Measurements from ENCODE around the gene KRT74. TPM values are rescaled to one million over a fixed set of nuclear protein-coding genes. Genes with fewer than 3 reads are reported as not detected.

KRT74 gene
- polyA plus RNA-seq (ENCODE audit: insufficient read length), result not detected
- long read RNA-seq, donor 1, result 0 reads
- long read RNA-seq, donor 2, result 0 reads
- long read RNA-seq, donor 3, result 0 reads
- long read RNA-seq, donor 4, result 0 reads
- long read RNA-seq, donor 5, result 0 reads
- long read RNA-seq, donor 6, result 0 reads
- long read RNA-seq, donor 7, result 0 reads
- long read RNA-seq, donor 8, result 0 reads

DNA sequence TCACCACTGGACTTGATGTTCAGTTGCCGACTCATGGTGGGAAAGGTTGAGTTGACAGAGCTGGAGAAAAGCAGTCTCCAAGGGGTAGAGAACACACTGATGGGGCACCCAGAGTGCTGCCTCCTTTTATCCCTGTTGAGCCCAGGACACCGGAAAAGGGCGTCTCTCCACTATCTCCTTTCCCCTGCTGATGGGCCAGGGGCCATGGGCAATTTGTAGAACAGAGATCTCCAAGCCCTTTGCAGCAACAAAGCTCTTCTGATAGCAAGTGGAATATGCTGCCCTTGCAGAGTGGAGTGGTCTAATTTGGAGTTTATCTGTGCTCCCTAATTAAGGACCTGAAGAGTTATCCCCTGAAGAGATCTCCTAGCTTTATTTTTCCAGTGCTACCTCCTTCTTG is at the start of gene KRT74:
Gene KRT74, minus strand, starts transcription at position 101 of the 400 bp plus-strand sequence. Its CDS starts 66 bp downstream, at position 35.
- DNase-seq, result no peak

DNA sequence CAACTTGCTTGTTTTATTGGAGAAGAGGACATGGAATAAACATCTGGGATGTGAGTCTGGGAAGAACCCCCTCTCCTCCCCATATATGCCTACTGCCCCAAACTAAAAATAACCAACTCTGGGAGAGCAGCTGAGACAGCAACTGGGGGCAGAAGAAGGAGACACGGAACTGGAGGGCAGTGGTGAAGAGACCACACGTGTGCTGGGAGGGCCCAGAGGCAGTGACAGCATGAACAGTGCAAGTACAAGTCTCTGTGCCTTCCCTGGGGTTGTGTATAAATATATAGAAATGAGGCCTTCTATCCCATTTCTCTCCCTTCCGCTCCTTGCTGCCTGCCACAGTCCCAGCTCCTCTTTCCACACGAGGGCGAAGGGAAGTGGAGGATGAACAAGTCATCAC is 48.7 kb upstream of the KRT74 start:
- no peak for DNase-seq

GRCh38 chr12:52618866-52619265 is 45.2 kb upstream of the KRT74 start:
- DNase-seq, result no peak

- no peak for DNase-seq
Observed at GRCh38 chr12:52618216-52618615, 44.6 kb upstream of the KRT74 start, which contains the start of gene KRT73. KRT73 (minus strand) TSS chr12:52618559; CDS start chr12:52618524, 35 bp downstream.

DNA sequence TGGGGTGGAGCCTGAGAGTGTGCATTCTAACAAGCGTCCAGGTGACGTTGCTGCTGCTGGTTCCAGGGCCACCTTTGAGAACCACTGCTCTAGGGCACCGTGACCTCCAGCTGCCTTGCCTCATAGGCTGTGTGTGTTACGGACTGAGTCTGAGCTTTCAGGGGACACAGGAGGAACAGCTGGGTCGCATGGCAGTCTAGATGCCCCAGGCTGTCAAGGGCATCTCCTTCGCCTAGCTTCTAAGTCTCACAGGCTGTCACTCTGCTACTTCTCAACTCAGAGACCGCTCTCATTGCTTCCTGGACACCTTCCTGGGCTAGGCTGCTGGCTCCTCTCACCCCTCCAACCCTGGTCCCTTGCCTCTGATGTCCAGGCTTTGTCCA is 43.8 kb upstream of the KRT74 start:
- no peak for DNase-seq

- DNase-seq, result no peak
Observed at GRCh38 chr12:52616680-52617402, 43.2 kb upstream of the KRT74 start.

- DNase-seq, result no peak
Observed at GRCh38 chr12:52615912-52616311, 42.3 kb upstream of the KRT74 start.

- DNase-seq, result no peak
Observed at GRCh38 chr12:52615208-52615868, 41.7 kb upstream of the KRT74 start.

DNA sequence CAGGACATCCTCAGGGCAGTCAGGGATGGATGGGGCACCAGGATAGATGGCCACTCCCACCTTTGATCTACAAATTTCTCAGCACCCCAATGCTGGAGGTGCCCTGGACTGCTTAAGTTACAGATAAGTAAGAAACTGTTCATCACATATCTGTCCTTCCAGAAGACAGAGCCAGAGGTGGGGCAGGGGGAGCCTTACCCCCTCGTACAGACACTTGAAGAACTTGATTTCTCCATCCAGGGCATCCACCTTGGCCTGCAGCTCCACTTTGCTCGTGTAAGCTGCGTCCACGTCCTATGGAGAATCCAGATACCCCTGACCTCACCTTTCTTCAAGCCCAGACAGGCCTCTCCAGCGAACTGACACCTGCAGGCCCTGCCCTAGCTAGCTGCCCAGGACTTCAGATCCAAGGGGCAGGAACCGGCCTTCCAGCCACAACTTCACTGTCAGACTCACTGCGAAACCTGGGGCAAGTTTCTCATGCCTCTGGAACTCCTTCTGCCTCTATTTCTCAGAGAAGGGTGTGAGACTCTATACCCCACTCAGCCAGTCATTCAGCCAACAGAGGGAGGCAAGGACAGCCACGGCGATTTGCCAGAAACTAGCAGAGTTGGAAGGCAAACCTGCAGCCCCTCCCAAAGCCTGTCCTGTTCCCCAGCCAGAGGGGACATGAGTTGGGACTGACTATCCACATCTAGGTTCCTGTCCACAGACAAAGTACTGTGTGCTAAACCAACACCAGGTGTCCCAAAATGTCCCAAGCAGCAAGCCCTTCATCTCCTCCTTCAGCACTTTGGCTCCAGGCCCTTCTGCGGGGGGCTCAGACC is 41.0 kb upstream of the KRT74 start:
- no peak for DNase-seq

GRCh38 chr12:52613384-52614030 is 39.9 kb upstream of the KRT74 start:
- DNase-seq, result no peak

DNA sequence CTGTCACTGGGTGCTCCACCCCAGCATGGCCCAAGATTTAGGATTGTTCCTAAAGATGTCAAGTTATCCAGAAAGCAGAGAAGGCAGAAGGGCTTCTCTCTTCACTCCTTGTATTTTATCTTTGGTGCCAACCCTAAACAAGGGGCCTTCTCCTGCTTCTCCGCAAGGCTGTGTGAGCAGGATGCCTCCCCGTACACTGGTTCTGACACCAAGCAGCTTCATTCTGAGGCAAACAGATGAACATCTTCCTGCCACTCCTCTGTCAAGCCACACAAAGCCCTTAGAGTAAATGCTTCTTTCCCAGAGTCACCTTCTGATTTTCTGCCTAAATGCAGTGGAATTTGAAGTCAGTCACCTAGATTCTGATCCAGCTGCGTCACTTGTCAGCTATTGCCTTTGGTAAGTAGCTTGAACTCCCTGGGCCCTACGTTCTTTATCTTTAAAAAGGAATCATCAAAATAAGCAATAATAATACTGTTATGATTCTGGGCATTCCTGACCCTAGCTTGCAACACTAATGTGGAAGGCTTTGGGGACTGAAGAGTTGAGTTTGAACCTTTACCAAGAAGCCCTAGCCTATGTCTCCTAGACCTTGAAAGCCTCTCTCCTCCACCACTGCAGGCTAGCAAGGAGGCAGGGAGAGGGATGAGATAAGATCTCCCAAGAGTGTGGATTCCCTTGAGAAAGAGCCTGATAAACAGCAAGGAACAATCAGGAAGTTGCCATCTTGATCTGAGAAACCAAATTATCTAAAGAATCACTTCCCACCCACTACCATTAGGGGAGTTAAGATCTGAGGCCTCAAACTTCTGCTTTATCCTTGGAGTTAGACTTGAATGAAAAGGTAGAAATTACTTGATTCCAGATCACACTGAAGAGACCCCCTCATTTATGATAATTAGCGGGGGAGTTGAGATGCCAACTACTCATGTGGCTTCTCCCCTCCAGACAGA is 39.1 kb upstream of the KRT74 start:
- no peak for DNase-seq

GRCh38 chr12:52611080-52611468 is 37.4 kb upstream of the KRT74 start:
- no peak for DNase-seq

DNA sequence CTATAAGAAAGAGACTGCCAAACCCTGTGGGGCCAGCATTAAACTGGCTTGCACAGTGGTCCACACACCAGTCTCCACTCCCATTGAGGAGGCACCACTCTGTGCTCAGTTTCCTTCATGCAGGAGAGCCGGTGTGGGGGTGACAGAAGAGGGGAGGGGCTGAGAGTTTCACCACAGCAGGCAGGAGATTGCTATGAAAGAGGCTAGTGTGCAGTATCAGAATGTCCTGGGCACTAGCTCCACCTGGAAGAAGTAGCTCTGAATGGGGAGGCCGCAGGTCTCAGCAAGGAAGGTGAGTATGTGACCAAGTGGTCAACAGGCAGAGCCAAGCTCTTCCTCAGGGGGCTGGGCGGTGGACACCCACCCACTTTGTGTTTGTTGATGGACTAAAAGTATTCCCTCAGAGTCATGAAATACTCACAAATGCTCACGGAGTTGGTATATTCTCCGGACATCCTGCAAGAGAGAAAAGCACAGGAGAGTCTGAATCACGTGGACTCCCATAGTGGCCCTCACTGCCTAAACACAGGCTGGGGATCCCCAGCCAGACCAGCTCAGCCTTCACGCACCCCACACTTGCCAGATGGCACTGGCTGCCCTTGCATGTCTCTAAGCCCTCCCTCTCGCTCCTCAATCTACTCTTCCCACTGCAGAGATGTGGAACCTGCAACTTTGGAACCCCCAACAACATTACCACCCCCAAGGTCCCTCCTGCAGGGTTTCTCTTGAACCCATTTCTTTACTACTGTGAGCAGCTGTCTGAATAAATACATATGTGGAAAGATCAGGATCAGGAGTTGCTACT is 35.4 kb upstream of the KRT74 start:
- DNase-seq, result no peak

DNA sequence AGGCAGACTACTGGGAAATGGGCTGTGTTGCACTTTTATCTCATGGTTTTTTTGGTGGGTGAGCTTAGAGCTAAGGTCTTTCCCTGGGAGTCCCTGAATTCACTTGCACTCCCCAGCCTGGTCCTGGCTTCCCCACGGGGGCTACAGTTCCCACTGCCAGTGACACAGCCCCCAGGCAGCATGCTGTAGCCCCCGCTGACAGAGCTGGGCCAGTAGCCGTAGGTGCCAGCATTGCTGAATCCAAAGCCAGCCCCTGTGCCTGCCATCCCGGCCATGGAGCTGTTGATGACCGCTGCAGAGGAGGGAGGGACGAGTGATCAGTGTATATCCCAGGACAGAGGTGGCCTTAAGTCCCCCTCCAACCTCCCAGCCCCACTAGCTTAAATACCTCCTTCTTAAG is 34.5 kb upstream of the KRT74 start:
- DNase-seq, result no peak

GRCh38 chr12:52607314-52607713 is 33.7 kb upstream of the KRT74 start:
- DNase-seq, result no peak

DNA sequence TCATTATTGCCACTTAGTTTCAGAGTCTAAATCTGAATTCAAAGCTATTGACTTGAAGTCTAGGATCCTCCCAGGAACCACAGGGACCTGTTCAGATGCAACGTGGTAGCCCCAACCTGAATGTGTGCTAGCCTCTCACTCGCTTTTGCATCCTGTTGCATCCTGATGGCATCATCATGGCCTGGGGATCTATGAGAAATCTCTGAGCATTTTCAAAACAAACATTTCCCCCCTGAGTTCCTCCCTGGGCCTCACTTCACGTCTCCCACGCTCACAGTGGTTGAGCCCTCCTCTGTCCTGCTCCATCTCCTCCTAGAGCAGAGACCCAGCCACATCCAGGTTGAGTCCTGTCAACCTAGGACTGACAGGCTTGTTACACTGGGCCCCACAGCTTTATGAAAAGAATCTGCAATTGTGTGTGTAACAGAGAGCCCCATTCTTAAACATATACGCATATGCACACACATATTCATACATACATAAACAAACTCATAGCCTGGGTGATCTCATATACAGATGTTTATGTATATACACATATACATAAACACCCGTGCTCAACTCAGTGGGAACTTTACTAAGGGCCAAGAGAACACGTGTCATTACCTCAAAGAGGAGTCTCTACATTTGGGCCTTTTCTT is 33.1 kb upstream of the KRT74 start:
- DNase-seq, result no peak

DNA sequence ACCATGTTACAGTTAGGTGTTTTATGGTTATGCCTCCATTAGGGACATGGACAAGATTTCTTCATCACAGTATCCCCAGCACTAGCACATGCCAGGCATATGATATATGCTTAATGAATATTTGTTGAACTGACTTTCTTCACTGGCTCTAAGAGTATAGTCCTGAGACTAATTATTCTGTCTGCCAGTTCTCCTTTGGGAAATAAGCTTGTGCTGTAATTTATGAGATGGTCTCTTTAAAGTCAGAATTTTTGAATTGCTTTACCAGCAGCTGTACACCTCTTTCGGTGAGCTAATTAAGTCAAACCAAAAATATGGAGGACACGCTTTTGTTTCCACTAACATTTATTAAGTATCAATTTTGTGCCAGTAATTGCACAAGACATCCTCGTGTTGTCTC is 32.5 kb upstream of the KRT74 start:
- no peak for DNase-seq

DNA sequence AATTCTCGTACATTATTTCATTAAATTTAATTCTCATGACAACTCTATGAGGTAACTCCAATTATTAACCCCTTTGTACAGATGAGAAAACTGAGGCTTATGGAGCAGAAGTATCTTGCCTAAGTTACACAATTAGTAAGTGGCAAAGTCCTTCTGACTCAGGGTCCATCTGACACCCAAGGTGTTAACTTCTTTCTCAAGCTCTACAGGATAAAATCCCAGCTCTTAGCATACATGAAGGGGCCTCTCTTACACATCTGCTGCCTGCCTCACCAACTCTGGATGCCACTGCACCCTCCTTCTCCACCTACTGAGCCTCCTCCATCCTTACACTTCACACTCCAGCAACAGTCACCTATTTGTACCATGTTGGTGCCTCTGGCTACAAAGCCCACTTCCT is 31.9 kb upstream of the KRT74 start:
- DNase-seq, result no peak

DNA sequence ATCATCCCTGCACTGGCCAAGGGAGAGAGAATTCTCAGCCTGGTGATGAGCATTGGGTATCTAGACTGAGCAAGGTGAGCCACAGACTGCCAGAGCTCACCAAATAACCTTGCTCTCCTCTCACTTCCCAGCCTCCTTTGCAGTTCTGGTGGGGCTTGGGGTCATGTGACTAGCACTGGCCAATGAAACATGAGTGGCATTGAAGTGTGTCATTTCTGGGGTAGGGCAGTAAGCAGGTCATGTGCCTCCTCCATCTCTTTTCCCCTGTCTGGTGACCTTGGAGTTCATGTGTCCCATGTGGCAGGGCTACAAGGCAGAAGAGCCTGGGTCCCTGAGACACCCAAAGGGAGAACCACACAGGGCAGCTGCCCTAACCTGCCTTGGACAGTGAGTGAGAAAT is 31.2 kb upstream of the KRT74 start:
- no peak for DNase-seq
